Measurements from ENCODE around the gene IFITM2.
"Not testable (repeated sequence)": the region's sequence is repeated elsewhere in the genome, so short reads cannot be mapped to it uniquely, and the experiment has no call there.

IFITM2 gene

GRCh38 chr11:342328-342727 lies 34.7 kb downstream of the IFITM2 start:
- DNase-seq (ENCODE audit: low read depth) = no peak

- DNase-seq (ENCODE audit: low read depth) = no peak
Observed at GRCh38 chr11:344836-345578, 37.4 kb downstream of the IFITM2 start.

GRCh38 chr11:346529-346928 lies 38.9 kb downstream of the IFITM2 start:
- DNase-seq (ENCODE audit: low read depth) = no peak

GRCh38 chr11:349270-349954 lies 41.8 kb downstream of the IFITM2 start:
- not testable (repeated sequence) for DNase-seq (ENCODE audit: low read depth)

GRCh38 chr11:350033-350722 lies 42.6 kb downstream of the IFITM2 start:
- DNase-seq (ENCODE audit: low read depth) = not testable (repeated sequence)

GRCh38 chr11:350723-351255 lies 43.2 kb downstream of the IFITM2 start:
- no peak for DNase-seq (ENCODE audit: low read depth)

- DNase-seq (ENCODE audit: low read depth) = no peak
Observed at GRCh38 chr11:351411-351810, 43.8 kb downstream of the IFITM2 start.

GRCh38 chr11:352456-353031 lies 44.9 kb downstream of the IFITM2 start:
- no peak for DNase-seq (ENCODE audit: low read depth)

- no peak for DNase-seq (ENCODE audit: low read depth)
Observed at GRCh38 chr11:353179-353873, 45.7 kb downstream of the IFITM2 start.

GRCh38 chr11:355581-356458 lies 48.2 kb downstream of the IFITM2 start:
- peak; percentile 83 for DNase-seq (ENCODE audit: low read depth)

- no peak for DNase-seq (ENCODE audit: low read depth)
Observed at GRCh38 chr11:356610-357009, 49.0 kb downstream of the IFITM2 start.

- no peak for DNase-seq (ENCODE audit: low read depth)
Observed at GRCh38 chr11:357582-357981, 50.0 kb downstream of the IFITM2 start.

GRCh38 chr11:358129-358800 lies 50.6 kb downstream of the IFITM2 start:
- no peak for DNase-seq (ENCODE audit: low read depth)

Measured in activated T-cell treated with anti-CD3 and anti-CD28 coated beads for 24 hours (primary cell).